ENCODE results near the gene CCDC91.

DNA sequence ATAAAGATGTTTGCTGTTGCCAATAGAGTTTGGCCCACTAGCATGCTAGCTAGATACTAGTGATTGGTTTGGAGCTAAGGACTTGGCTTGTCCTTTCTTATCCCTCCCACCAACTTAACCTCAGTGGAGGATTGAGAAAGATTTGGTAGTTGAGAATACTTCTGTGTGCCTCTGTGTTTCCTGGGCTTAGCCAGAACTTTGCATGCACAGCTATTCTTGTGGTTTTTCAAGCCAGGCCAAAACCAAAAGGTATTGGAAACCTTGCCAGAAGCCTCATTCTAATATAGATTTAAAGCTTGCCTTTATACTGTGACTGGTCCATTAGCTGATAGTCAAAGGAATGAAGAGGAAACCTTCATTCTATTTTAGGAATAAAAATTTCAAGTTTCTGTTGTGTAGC lies 188.5 kb downstream of the CCDC91 start:
- TF ChIP-seq TAF1 (IDR thresholded peaks at IDR 0.05; ENCODE audit: borderline replicate concordance, insufficient read depth, low read length) (no peak), POLR2AphosphoS5 (IDR thresholded peaks at IDR 0.05; ENCODE audit: low read depth, low read length) (no peak)
- TF ChIP-seq, protein P1, sequence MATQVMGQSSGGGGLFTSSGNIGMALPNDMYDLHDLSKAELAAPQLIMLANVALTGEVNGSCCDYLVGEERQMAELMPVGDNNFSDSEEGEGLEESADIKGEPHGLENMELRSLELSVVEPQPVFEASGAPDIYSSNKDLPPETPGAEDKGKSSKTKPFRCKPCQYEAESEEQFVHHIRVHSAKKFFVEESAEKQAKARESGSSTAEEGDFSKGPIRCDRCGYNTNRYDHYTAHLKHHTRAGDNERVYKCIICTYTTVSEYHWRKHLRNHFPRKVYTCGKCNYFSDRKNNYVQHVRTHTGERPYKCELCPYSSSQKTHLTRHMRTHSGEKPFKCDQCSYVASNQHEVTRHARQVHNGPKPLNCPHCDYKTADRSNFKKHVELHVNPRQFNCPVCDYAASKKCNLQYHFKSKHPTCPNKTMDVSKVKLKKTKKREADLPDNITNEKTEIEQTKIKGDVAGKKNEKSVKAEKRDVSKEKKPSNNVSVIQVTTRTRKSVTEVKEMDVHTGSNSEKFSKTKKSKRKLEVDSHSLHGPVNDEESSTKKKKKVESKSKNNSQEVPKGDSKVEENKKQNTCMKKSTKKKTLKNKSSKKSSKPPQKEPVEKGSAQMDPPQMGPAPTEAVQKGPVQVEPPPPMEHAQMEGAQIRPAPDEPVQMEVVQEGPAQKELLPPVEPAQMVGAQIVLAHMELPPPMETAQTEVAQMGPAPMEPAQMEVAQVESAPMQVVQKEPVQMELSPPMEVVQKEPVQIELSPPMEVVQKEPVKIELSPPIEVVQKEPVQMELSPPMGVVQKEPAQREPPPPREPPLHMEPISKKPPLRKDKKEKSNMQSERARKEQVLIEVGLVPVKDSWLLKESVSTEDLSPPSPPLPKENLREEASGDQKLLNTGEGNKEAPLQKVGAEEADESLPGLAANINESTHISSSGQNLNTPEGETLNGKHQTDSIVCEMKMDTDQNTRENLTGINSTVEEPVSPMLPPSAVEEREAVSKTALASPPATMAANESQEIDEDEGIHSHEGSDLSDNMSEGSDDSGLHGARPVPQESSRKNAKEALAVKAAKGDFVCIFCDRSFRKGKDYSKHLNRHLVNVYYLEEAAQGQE (IDR thresholded peaks at IDR 0.05; ENCODE audit: insufficient read depth in 1 of 2, low read depth in 2 of 2, low read length in 2 of 2) = no peak

Measured in PFSK-1 (cell line).